A549 (cell line): ENCODE data around the gene CDCA7L. TPM values are rescaled to one million over a fixed set of nuclear protein-coding genes. Genes with fewer than 3 reads are reported as not detected.
"Not testable (repeated sequence)": the region's sequence is repeated elsewhere in the genome, so short reads cannot be mapped to it uniquely, and the experiment has no call there.

ENCODE experiments used
- ATAC-seq, 2 experiments: fragments of 200-7000 bp in 1 of 2; fragments of >200 bp in 1 of 2; cut with Nextera tagmentation in 1 of 2; cut with Tn5 transposase in 1 of 2; 3 replicates each; pipeline versions ENCODE4 v1.8.0 to v1.9.1; 2018 to 2020; ENCODE audit warnings: mild to moderate bottlenecking in 1 of 2, moderate library complexity in 1 of 2
- CTCF ChIA-PET: fragments of 300-600 bp; sonication (Branson Sonifier 250); formaldehyde crosslinking; extraction: SDS; loops from one replicate; lab custom pipeline; 2021; ENCODE audit warnings: antibody characterized with exemption, inconsistent platforms; lab: Yijun Ruan, JAX
- POLR2A ChIA-PET: fragments of 350-600 bp; formaldehyde crosslinking; extraction: SDS; loops from one replicate; lab custom pipeline; 2021; ENCODE audit warnings: antibody characterized with exemption, inconsistent platforms; lab: Yijun Ruan, JAX
- DNase-seq, 2 experiments: peaks; one replicate each; pipeline versions ENCODE4 v3.0.0 to v3.0.0-alpha.2; 2011 to 2016; ENCODE audit warnings: low read depth in 1 of 2, low spot score in 1 of 2
- FAIRE-seq: peaks from 2 replicates; lab custom pipeline; 2011; peaks lifted over from hg19 to GRCh38; lab: Jason Lieb, UNC
- H3K27ac ChIP-seq, 2 experiments: fragments of >200 bp; sonication (Bioruptor Twin); formaldehyde crosslinking; 3 replicates each; pipeline ENCODE4 v1.5.1; 2016 to 2017
- H3K4me1 ChIP-seq: fragments of >200 bp; sonication (Bioruptor Twin); formaldehyde crosslinking; 3 replicates; pipeline ENCODE4 v1.6.1; 2016
- H3K4me2 ChIP-seq: fragments of >200 bp; sonication (Bioruptor Twin); formaldehyde crosslinking; 3 replicates; pipeline ENCODE4 v1.6.1; 2016
- H3K4me3 ChIP-seq: fragments of >200 bp; sonication (Bioruptor Twin); formaldehyde crosslinking; 3 replicates; pipeline ENCODE4 v1.5.1; 2016
- H3K9me3 ChIP-seq: fragments of >200 bp; sonication (Bioruptor Twin); formaldehyde crosslinking; 3 replicates; pipeline ENCODE4 v1.6.1; 2016
- CHD4 ChIP-seq: fragments of 200-600 bp; sonication (generic); IDR thresholded peaks from 2 replicates; pipeline ENCODE4 v1.6.1; 2016; ENCODE audit warnings: antibody characterized with exemption, mild to moderate bottlenecking, borderline replicate concordance
- EP300 ChIP-seq, 2 experiments: fragments of >200 bp; sonication (Bioruptor Twin); formaldehyde crosslinking; IDR thresholded peaks; 2 replicates in 1 of 2; 3 replicates in 1 of 2; pipeline ENCODE4 v1.6.1; 2016 to 2017
- KDM1A ChIP-seq: fragments of 200-600 bp; sonication (generic); IDR thresholded peaks from 2 replicates; pipeline ENCODE4 v1.6.1; 2016; ENCODE audit warnings: low read depth, mild to moderate bottlenecking
- MAZ ChIP-seq: fragments of 150-350 bp; IDR thresholded peaks from 2 replicates; pipeline ENCODE4 v1.6.1; 2014; ENCODE audit warnings: antibody characterized with exemption, low read depth, low read length, borderline replicate concordance
- NR3C1 ChIP-seq: fragments of >200 bp; sonication (Bioruptor Twin); formaldehyde crosslinking; IDR thresholded peaks from 3 replicates; pipeline ENCODE4 v1.6.1; 2017
- PHF8 ChIP-seq: fragments of 200-600 bp; sonication (generic); IDR thresholded peaks from 2 replicates; pipeline ENCODE4 v1.6.1; 2016; ENCODE audit warnings: low read depth, mild to moderate bottlenecking, antibody characterized with exemption, moderate library complexity, borderline replicate concordance
- RARB ChIP-seq: fragments of 250-450 bp; sonication (Bioruptor Pico); IDR thresholded peaks from 2 replicates; pipeline ENCODE4 v1.8.0; 2021; ENCODE audit warnings: mild to moderate bottlenecking, moderate library complexity
- USF2 ChIP-seq: fragments of 450-650 bp; IDR thresholded peaks from 2 replicates; pipeline ENCODE4 v1.6.1; 2014; ENCODE audit warnings: antibody characterized with exemption
- WGBS: methylation state at CpG from one replicate; pipeline ENCODE4 v1.1.6; 2017; ENCODE audit errors: missing lambda C conversion rate; 5-methylcytosine and 5-hydroxymethylcytosine counted together
- polyA plus RNA-seq, 4 experiments: library from polyadenylated mRNA; depleted of rRNA in 3 of 4; stranded (reverse); fragments of >200 nt; fragmentation: RNase III in 1 of 4; extraction: RNeasy Plus Mini Kit Qiagen cat#74134 plus additional on column Dnase treatment in 1 of 4; gene quantifications; 2 replicates in 3 of 4; 3 replicates in 1 of 4; pipeline ENCODE4 v1.2.3, GENCODE V29; 2011 to 2017

Gene CDCA7L
- polyA plus RNA-seq, 2 of the 4 experiments (the other 2 are of a cell fraction): 20.8 to 27.8 TPM

- no peak overlapping the region for H3K4me3 ChIP-seq
- peaks cover 4% of the 10 kb centered on the region; the same call in 1 of the 3 replicates for H3K4me1 ChIP-seq
- WGBS: 3% methylated on average over 1 of the region's 1 CpG
- H3K4me2 ChIP-seq: no peak overlapping the region
- no peak for TF ChIP-seq NR3C1
- TF ChIP-seq EP300 (IDR thresholded peaks at IDR 0.05): no peak
- TF ChIP-seq, all 56 proteins: peak for 0
- no peak for ATAC-seq
- no peak for DNase-seq
- ChIA-PET CTCF (no interaction called here), POLR2A (no interaction called here)
- H3K27ac ChIP-seq: no peak overlapping the region
- H3K9me3 ChIP-seq: no peaks in the 10 kb centered on the region
- no peak for FAIRE-seq
Measured at GRCh38 chr7:21866731-21867130, 79.0 kb downstream of the CDCA7L start.

- ATAC-seq, CTCF ChIA-PET, H3K4me2 ChIP-seq, H3K27ac ChIP-seq, POLR2A ChIA-PET, FAIRE-seq, H3K4me3 ChIP-seq, DNase-seq, H3K9me3 ChIP-seq, H3K4me1 ChIP-seq: not testable (repeated sequence)
- 26% methylated on average over 7 of the region's 7 CpGs for WGBS
Measured at GRCh38 chr7:21865631-21866204, 80.0 kb downstream of the CDCA7L start.

- H3K4me2 ChIP-seq: no peak overlapping the region
- H3K27ac ChIP-seq: no peak overlapping the region
- FAIRE-seq (no peak), ATAC-seq (no peak), DNase-seq (no peak)
- TF ChIP-seq RARB (CRISPR knock-in tag): no peak
- no peak for TF ChIP-seq USF2
- TF ChIP-seq KDM1A: no peak
- no peak for TF ChIP-seq CHD4
- no peak for TF ChIP-seq MAZ
- no peak for TF ChIP-seq PHF8
- no peak overlapping the region for H3K4me3 ChIP-seq
- ChIA-PET POLR2A (no interaction called here), CTCF (no interaction called here)
- no peaks in the 10 kb centered on the region for H3K9me3 ChIP-seq
- WGBS: 40% methylated on average over 6 of the region's 6 CpGs
- H3K4me1 ChIP-seq: no peaks in the 10 kb centered on the region
Measured at GRCh38 chr7:21851559-21851967, 94.1 kb downstream of the CDCA7L start.
